ENCODE measurements around the gene OXNAD1. TPM values are rescaled to one million over a fixed set of nuclear protein-coding genes. Genes with fewer than 3 reads are reported as not detected.
A peak's percentile ranks its signal among the peaks of the same experiment; 100 is the strongest.

The OXNAD1 gene
- total and polyA plus RNA-seq, 2 of the 13 experiments (the other 11 are each of a cell fraction or from before 2014, with no cell fraction given): 9.9 to 18.8 TPM

DNA sequence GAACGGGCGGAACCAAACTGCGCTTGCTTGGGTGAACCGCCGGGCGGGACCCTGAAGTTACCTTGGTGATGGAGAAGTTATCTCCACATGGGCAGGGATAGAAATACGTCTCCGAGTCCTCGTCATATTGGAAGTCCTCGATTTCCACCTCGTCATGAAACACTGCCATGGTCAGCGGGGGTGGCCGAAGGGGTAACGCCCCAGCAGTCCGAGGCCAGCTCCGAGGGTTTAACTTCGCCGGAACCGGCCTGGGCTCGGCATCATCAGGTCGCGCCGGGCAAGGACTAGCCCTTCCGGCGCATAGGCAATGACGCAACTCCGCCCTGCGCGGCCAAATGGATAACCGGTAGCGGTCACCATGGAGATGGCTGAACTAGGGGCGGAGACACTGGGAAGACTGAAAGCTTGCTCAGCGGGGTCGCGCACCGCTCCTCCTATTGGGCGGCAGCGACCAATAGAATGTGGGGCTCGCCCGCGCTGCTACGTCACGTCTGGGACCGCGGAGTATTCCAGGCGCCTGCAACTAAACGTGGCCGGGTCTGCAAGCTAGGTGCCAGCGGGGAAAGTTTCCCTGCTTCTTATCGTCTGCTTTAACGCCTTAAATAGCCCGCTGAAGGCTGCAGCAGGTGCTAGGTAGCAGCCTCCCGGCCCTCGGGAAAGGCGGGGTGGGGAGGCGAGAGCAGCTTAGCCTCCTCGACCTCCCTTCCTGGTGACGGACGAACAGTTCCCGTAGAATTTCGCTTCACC is at the start of gene OXNAD1, which contains the start of gene DPH3 (continued):
- TF ChIP-seq, protein P1, sequence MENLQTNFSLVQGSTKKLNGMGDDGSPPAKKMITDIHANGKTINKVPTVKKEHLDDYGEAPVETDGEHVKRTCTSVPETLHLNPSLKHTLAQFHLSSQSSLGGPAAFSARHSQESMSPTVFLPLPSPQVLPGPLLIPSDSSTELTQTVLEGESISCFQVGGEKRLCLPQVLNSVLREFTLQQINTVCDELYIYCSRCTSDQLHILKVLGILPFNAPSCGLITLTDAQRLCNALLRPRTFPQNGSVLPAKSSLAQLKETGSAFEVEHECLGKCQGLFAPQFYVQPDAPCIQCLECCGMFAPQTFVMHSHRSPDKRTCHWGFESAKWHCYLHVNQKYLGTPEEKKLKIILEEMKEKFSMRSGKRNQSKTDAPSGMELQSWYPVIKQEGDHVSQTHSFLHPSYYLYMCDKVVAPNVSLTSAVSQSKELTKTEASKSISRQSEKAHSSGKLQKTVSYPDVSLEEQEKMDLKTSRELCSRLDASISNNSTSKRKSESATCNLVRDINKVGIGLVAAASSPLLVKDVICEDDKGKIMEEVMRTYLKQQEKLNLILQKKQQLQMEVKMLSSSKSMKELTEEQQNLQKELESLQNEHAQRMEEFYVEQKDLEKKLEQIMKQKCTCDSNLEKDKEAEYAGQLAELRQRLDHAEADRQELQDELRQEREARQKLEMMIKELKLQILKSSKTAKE (CRISPR knock-in tag; IDR thresholded peaks at IDR 0.05; ENCODE audit: borderline replicate concordance): 0 out of 2 replicates have a peak, but pooled peaks have one; percentile 10
- TF ChIP-seq MIXL1 (CRISPR knock-in tag; IDR thresholded peaks at IDR 0.05): 0 out of 2 replicates have a peak, but pooled peaks have one; percentile 32
- TF ChIP-seq, protein P2, sequence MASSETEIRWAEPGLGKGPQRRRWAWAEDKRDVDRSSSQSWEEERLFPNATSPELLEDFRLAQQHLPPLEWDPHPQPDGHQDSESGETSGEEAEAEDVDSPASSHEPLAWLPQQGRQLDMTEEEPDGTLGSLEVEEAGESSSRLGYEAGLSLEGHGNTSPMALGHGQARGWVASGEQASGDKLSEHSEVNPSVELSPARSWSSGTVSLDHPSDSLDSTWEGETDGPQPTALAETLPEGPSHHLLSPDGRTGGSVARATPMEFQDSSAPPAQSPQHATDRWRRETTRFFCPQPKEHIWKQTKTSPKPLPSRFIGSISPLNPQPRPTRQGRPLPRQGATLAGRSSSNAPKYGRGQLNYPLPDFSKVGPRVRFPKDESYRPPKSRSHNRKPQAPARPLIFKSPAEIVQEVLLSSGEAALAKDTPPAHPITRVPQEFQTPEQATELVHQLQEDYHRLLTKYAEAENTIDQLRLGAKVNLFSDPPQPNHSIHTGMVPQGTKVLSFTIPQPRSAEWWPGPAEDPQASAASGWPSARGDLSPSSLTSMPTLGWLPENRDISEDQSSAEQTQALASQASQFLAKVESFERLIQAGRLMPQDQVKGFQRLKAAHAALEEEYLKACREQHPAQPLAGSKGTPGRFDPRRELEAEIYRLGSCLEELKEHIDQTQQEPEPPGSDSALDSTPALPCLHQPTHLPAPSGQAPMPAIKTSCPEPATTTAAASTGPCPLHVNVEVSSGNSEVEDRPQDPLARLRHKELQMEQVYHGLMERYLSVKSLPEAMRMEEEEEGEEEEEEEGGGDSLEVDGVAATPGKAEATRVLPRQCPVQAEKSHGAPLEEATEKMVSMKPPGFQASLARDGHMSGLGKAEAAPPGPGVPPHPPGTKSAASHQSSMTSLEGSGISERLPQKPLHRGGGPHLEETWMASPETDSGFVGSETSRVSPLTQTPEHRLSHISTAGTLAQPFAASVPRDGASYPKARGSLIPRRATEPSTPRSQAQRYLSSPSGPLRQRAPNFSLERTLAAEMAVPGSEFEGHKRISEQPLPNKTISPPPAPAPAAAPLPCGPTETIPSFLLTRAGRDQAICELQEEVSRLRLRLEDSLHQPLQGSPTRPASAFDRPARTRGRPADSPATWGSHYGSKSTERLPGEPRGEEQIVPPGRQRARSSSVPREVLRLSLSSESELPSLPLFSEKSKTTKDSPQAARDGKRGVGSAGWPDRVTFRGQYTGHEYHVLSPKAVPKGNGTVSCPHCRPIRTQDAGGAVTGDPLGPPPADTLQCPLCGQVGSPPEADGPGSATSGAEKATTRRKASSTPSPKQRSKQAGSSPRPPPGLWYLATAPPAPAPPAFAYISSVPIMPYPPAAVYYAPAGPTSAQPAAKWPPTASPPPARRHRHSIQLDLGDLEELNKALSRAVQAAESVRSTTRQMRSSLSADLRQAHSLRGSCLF (CRISPR knock-in tag; IDR thresholded peaks at IDR 0.05; ENCODE audit: borderline replicate concordance): no peak
- TF ChIP-seq ADNP (CRISPR knock-in tag; IDR thresholded peaks at IDR 0.05): no peak
- TF ChIP-seq ETV6 (CRISPR knock-in tag; conservative IDR thresholded peaks at IDR 0.05): peak; percentile 36; the same call in 1 of the 2 replicates
- TF ChIP-seq, protein P3, sequence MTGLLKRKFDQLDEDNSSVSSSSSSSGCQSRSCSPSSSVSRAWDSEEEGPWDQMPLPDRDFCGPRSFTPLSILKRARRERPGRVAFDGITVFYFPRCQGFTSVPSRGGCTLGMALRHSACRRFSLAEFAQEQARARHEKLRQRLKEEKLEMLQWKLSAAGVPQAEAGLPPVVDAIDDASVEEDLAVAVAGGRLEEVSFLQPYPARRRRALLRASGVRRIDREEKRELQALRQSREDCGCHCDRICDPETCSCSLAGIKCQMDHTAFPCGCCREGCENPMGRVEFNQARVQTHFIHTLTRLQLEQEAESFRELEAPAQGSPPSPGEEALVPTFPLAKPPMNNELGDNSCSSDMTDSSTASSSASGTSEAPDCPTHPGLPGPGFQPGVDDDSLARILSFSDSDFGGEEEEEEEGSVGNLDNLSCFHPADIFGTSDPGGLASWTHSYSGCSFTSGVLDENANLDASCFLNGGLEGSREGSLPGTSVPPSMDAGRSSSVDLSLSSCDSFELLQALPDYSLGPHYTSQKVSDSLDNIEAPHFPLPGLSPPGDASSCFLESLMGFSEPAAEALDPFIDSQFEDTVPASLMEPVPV (CRISPR knock-in tag; IDR thresholded peaks at IDR 0.05): 0 out of 2 replicates have a peak, but pooled peaks have one; percentile 17
- peak; percentile 86; the same call in 1 of the 2 replicates for TF ChIP-seq ZNF670 (CRISPR knock-in tag; IDR thresholded peaks at IDR 0.05; ENCODE audit: borderline replicate concordance)
- TF ChIP-seq SKI (IDR thresholded peaks at IDR 0.05; ENCODE audit: partially characterized antibody): peak; percentile 81
- TF ChIP-seq ZNF616 (CRISPR knock-in tag; IDR thresholded peaks at IDR 0.05; ENCODE audit: low read depth): no peak
- peak; percentile 91 for TF ChIP-seq ATF7 (IDR thresholded peaks at IDR 0.05)
- TF ChIP-seq ATF7 (CRISPR knock-in tag; IDR thresholded peaks at IDR 0.05): 0 out of 2 replicates have a peak, but pooled peaks have one; percentile 62
- no peak for TF ChIP-seq MBD4 (IDR thresholded peaks at IDR 0.05; ENCODE audit: borderline replicate concordance, low read length)
- 0 out of 2 replicates have a peak, but pooled peaks have one; percentile 83 for TF ChIP-seq PCBP1 (IDR thresholded peaks at IDR 0.05; ENCODE audit: borderline replicate concordance, low read depth, low read length)
- TF ChIP-seq ZSCAN12 (CRISPR knock-in tag; IDR thresholded peaks at IDR 0.05): no peak
- no peak for TF ChIP-seq SMYD3 (CRISPR knock-in tag; IDR thresholded peaks at IDR 0.05)
- TF ChIP-seq ZNF556 (CRISPR knock-in tag; IDR thresholded peaks at IDR 0.05; ENCODE audit: borderline replicate concordance): no peak; the same call in 1 of the 2 replicates
- no peak for TF ChIP-seq NFKBIZ (CRISPR knock-in tag; IDR thresholded peaks at IDR 0.05)
- no peak for TF ChIP-seq ZNF33B (CRISPR knock-in tag; IDR thresholded peaks at IDR 0.05)
- TF ChIP-seq, protein P4, sequence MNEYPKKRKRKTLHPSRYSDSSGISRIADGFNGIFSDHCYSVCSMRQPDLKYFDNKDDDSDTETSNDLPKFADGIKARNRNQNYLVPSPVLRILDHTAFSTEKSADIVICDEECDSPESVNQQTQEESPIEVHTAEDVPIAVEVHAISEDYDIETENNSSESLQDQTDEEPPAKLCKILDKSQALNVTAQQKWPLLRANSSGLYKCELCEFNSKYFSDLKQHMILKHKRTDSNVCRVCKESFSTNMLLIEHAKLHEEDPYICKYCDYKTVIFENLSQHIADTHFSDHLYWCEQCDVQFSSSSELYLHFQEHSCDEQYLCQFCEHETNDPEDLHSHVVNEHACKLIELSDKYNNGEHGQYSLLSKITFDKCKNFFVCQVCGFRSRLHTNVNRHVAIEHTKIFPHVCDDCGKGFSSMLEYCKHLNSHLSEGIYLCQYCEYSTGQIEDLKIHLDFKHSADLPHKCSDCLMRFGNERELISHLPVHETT (CRISPR knock-in tag; conservative IDR thresholded peaks at IDR 0.05): peak; percentile 53; the same call in 1 of the 2 replicates
- 0 out of 2 replicates have a peak, but pooled peaks have one; percentile 34 for TF ChIP-seq PPARG (CRISPR knock-in tag; conservative IDR thresholded peaks at IDR 0.05)

Data from HepG2 (cell line).